HG03095 (cell line): ENCODE results near the gene CDKAL1.

ENCODE experiments used
- ATAC-seq: cut with Tn5 transposase; IDR thresholded peaks from one replicate; pipeline ENCODE4 v1.9.1; 2021; ENCODE audit warnings: moderate library complexity; ENCODE audit not compliant: unreplicated experiment

The CDKAL1 gene

DNA sequence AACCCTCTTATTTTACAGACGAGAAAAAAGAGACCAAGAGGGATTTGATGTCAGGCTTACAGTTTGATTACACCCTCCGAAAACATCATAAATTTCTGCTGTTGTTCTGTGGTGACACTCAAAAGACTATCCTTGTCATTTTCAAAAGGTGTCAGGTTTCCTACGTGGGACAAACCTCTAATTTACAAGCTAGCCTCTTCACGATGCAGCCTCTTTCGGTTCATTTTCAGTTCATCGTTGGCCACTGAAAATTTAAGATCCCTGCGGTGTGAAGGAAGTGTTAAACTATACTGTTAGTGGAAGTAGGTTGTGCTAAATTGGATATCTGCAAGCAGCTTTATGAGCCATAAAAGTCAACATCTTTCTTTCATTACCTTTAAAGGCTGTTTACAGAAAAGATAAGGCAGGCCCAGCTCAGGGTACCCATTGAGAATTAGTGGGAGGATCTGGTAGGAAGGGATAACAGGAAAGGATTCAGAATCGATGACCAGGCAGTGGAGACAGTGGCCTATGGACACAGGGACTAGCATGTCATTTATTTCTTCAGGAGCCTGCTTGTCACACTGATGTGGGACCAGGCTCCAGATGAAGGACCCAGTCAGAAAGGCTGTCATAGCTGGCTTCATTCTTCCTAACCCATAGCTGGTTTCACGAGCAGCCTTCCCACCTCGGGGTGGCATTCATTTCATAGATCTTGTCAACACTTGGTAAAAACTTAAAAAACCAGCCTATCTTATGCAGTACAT lies 730.2 kb downstream of the CDKAL1 start:
- ATAC-seq = no peak

DNA sequence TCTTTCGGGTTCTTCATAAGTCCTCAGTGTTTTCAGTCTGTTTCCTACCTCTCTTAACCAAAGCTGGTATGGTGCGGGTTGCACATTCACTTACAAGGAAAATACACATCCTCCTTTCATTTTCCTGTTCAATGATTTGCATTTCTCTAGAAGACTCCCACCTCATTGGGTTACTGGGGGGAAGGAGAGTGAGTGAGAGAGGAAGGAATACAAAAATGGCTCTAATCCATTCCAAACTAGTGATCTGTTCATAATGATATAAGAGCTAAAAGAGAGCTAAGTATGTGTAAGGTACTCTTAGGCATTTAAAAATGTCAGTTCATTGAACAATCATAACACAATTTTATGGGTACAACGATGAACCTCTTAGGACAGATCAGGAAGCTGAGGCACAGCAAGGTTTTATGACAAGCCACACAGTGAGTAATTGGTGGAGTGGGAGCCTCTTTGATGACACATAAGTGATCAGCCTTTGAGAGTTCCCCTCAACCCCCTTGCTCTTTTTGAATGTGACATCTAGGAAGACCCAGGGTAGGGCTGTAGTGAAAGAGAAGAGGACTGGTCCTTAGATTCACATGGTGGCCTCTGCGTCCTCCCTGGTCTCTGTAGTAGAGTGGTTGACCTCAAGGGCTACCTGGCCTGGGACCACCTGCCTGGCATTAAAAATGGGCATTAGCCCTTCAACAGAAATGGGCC lies 730.9 kb downstream of the CDKAL1 start:
- no peak for ATAC-seq

- ATAC-seq = no peak
These were observed 731.4 kb downstream of the CDKAL1 start for GRCh38 chr6:21265730-21266044.

- ATAC-seq = no peak
These were observed 736.5 kb downstream of the CDKAL1 start for GRCh38 chr6:21270636-21271201.

- no peak for ATAC-seq
These were observed 737.3 kb downstream of the CDKAL1 start for GRCh38 chr6:21271428-21272155.

DNA sequence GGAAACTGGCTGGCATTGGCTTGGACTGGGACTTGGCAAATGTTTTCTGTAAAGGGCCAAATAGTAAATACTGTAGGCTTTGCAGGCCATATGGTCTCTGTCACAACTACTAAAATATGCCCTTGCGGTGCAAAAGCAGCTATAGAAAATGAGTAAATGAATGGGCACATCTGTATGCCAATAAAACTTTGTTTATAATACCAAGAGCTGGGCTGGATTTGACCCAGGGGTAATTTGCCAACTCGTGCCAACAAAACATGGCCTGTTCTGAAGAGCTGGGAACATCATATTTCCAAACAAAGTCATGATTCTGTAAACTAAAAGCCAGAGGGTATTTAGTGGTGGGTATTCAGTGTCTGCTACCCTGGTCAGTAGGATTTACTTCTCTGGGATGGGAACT lies 739.2 kb downstream of the CDKAL1 start:
- no peak for ATAC-seq

DNA sequence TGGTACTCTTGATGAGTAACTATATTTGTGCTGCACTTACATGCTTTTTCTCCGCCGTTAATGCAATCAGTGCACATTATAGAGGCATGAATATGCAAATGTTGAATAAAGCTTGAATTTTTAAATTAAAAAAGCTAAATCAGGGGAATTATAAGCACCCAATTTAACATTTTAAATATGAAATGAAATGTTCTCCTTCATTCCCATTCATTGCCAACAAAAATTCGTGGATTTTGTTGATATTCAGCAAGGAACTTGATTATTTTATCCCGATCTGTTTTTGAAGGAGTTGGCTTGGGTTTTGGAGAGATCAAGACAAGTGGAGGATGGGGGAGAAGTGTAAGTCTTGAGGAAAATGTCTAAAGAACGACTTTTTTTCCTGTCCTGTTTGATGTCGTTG lies 740.6 kb downstream of the CDKAL1 start:
- no peak for ATAC-seq

- no peak for ATAC-seq
These were observed 743.5 kb downstream of the CDKAL1 start for GRCh38 chr6:21277601-21278374.

DNA sequence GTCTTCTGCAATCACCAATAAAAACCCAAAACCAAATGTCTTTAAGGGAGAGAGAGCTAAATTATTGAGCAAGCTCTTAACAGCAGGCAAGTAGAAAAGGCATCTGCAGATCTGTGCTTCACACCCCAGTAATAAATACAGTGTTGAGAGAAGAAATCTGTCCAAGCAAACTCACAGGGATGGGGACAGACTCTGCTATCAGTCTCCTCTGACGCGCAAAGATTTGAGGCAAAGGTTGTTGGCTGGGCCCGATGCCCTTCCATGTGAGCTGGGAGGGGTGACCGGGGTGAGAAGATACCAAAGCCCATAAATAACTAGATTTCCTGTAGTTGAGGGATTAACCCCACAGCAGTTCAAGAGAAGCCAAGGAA lies 744.1 kb downstream of the CDKAL1 start:
- no peak for ATAC-seq

- no peak for ATAC-seq
These were observed 745.4 kb downstream of the CDKAL1 start for GRCh38 chr6:21279619-21280018.

- ATAC-seq = no peak
These were observed 747.1 kb downstream of the CDKAL1 start for GRCh38 chr6:21281366-21281765.
